ENCODE data around the gene PACSIN3.
A peak's percentile ranks its signal among the peaks of the same experiment; 100 is the strongest.

GRCh38 chr11:47152953-47153950 lies 33.0 kb downstream of the PACSIN3 start:
- TF ChIP-seq, protein P1, sequence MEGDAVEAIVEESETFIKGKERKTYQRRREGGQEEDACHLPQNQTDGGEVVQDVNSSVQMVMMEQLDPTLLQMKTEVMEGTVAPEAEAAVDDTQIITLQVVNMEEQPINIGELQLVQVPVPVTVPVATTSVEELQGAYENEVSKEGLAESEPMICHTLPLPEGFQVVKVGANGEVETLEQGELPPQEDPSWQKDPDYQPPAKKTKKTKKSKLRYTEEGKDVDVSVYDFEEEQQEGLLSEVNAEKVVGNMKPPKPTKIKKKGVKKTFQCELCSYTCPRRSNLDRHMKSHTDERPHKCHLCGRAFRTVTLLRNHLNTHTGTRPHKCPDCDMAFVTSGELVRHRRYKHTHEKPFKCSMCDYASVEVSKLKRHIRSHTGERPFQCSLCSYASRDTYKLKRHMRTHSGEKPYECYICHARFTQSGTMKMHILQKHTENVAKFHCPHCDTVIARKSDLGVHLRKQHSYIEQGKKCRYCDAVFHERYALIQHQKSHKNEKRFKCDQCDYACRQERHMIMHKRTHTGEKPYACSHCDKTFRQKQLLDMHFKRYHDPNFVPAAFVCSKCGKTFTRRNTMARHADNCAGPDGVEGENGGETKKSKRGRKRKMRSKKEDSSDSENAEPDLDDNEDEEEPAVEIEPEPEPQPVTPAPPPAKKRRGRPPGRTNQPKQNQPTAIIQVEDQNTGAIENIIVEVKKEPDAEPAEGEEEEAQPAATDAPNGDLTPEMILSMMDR (IDR thresholded peaks at IDR 0.05; ENCODE audit: low read depth, low read length, poor library complexity, severe bottlenecking), result peak; percentile 100
- no peak for TF ChIP-seq EZH2phosphoT487 (IDR thresholded peaks at IDR 0.05; ENCODE audit: borderline replicate concordance, low read length)
